ENCODE measurements around the gene GTPBP2. TPM values are rescaled to one million over a fixed set of nuclear protein-coding genes. Genes with fewer than 3 reads are reported as not detected.
A peak's percentile ranks its signal among the peaks of the same experiment; 100 is the strongest.

GTPBP2 gene
- total RNA-seq, 1 experiment from 2014 or later: 44.2 TPM

- H3K9me3 Mint-ChIP-seq (ENCODE audit: unreplicated experiment): no peaks in the 10 kb centered on the region
- no peak for DNase-seq
- intact Hi-C loops (cut with micrococcal nuclease; ENCODE audit: unreplicated experiment): no loop called here
- peaks cover 34% of the 10 kb centered on the region for H3K36me3 Mint-ChIP-seq (ENCODE audit: insufficient read depth, unreplicated experiment)
- Histone ChIP-seq H3K4me1 (peaks cover under 1% of the 10 kb centered on the region; the same call in 1 of the 2 replicates), H3K4me3 (ENCODE audit: low read depth, low read length) (no peak overlapping the region), H3K27me3 (replicated peaks; ENCODE audit: control insufficient read depth, insufficient read depth, low read length) (no peaks in the 10 kb centered on the region), H3K36me3 (ENCODE audit: control insufficient read depth, insufficient read depth, low read length) (peaks cover 6% of the 10 kb centered on the region), H3K9me3 (no peaks in the 10 kb centered on the region)
- TF ChIP-seq CTCF (IDR thresholded peaks at IDR 0.05; ENCODE audit: insufficient read depth in 1 of 2, low read depth in 1 of 2, low read length in 1 of 2, severe bottlenecking in 1 of 2, unreplicated experiment in 1 of 2): no peak
- BruUV-seq (replicated peaks): no TSS peak
- ChIA-PET POLR2A (no interaction called here), CTCF (interaction anchor here (0.7 kb wide), 1 partner anchor 88 kb away, joined by 5 read pairs; no protein-coding TSS in a partner anchor)
- no peak overlapping the region for H3K27ac Mint-ChIP-seq (ENCODE audit: unreplicated experiment)
- H3K27me3 Mint-ChIP-seq (ENCODE audit: insufficient read depth, unreplicated experiment): no peaks in the 10 kb centered on the region
- no peaks in the 10 kb centered on the region for H3K4me1 Mint-ChIP-seq (ENCODE audit: low read depth, unreplicated experiment)
- no peak overlapping the region for H3K4me3 Mint-ChIP-seq (ENCODE audit: unreplicated experiment)
These were observed 44.5 kb upstream of the GTPBP2 start for GRCh38 chr6:43673444-43674084.

- Mint-ChIP-seq H3K36me3 (ENCODE audit: insufficient read depth, unreplicated experiment) (peaks cover 40% of the 10 kb centered on the region), H3K4me3 (ENCODE audit: unreplicated experiment) (no peak overlapping the region), H3K27me3 (ENCODE audit: insufficient read depth, unreplicated experiment) (no peaks in the 10 kb centered on the region), H3K4me1 (ENCODE audit: low read depth, unreplicated experiment) (no peaks in the 10 kb centered on the region), H3K27ac (ENCODE audit: unreplicated experiment) (no peak overlapping the region), H3K9me3 (ENCODE audit: unreplicated experiment) (no peaks in the 10 kb centered on the region)
- ChIA-PET CTCF (interaction anchor here (0.7 kb wide), 1 partner anchor 590 kb away, joined by 3 read pairs; no protein-coding TSS in a partner anchor), POLR2A (no interaction called here)
- no peaks in the 10 kb centered on the region for H3K27me3 ChIP-seq (replicated peaks; ENCODE audit: control insufficient read depth, insufficient read depth, low read length)
- H3K4me1 ChIP-seq: peaks cover 9% of the 10 kb centered on the region
- no peak overlapping the region for H3K4me3 ChIP-seq (ENCODE audit: low read depth, low read length)
- no TSS peak for BruUV-seq (replicated peaks)
- no peak for TF ChIP-seq CTCF (IDR thresholded peaks at IDR 0.05; ENCODE audit: insufficient read depth in 1 of 2, low read depth in 1 of 2, low read length in 1 of 2, severe bottlenecking in 1 of 2, unreplicated experiment in 1 of 2)
- DNase-seq: no peak
- H3K9me3 ChIP-seq: no peaks in the 10 kb centered on the region
- intact Hi-C loops (cut with micrococcal nuclease; ENCODE audit: unreplicated experiment): no loop called here
- peaks cover 4% of the 10 kb centered on the region for H3K36me3 ChIP-seq (ENCODE audit: control insufficient read depth, insufficient read depth, low read length)
These were observed 43.0 kb upstream of the GTPBP2 start for GRCh38 chr6:43671801-43672690.

- Histone ChIP-seq H3K36me3 (ENCODE audit: control insufficient read depth, insufficient read depth, low read length) (peaks cover 3% of the 10 kb centered on the region), H3K4me3 (ENCODE audit: low read depth, low read length) (no peak overlapping the region), H3K27me3 (replicated peaks; ENCODE audit: control insufficient read depth, insufficient read depth, low read length) (no peaks in the 10 kb centered on the region), H3K4me1 (peaks cover 9% of the 10 kb centered on the region), H3K9me3 (no peaks in the 10 kb centered on the region)
- Mint-ChIP-seq H3K36me3 (ENCODE audit: insufficient read depth, unreplicated experiment) (peaks cover 45% of the 10 kb centered on the region), H3K27ac (ENCODE audit: unreplicated experiment) (no peak overlapping the region), H3K27me3 (ENCODE audit: insufficient read depth, unreplicated experiment) (no peaks in the 10 kb centered on the region), H3K4me3 (ENCODE audit: unreplicated experiment) (no peak overlapping the region), H3K4me1 (ENCODE audit: low read depth, unreplicated experiment) (no peaks in the 10 kb centered on the region), H3K9me3 (ENCODE audit: unreplicated experiment) (no peaks in the 10 kb centered on the region)
- ChIA-PET CTCF (no interaction called here), POLR2A (no interaction called here)
- TF ChIP-seq CTCF (IDR thresholded peaks at IDR 0.05; ENCODE audit: insufficient read depth in 1 of 2, low read depth in 1 of 2, low read length in 1 of 2, severe bottlenecking in 1 of 2, unreplicated experiment in 1 of 2): no peak
- TSS peak; percentile 7 for BruUV-seq (replicated peaks)
- intact Hi-C loops (cut with micrococcal nuclease; ENCODE audit: unreplicated experiment): no loop called here
- DNase-seq: no peak
These were observed 42.1 kb upstream of the GTPBP2 start for GRCh38 chr6:43671011-43671800.
